GM12878 (cell line): ENCODE results near the gene NLN. TPM values are rescaled to one million over a fixed set of nuclear protein-coding genes. Genes with fewer than 3 reads are reported as not detected.
"Not testable (repeated sequence)": the region's sequence is repeated elsewhere in the genome, so short reads cannot be mapped to it uniquely, and the experiment has no call there.

ENCODE experiments used
- ATAC-seq: fragments of 200-7000 bp; cut with Tn5 transposase; 3 replicates; pipeline ENCODE4 v1.9.1; 2020; ENCODE audit warnings: mild to moderate bottlenecking, moderate library complexity
- BruUV-seq: library from RNA; stranded (reverse); fragments of 400-500 nt; replicated peaks from 2 replicates; lab custom pipeline; 2021; lab: Mats Ljungman, UMichigan
- CTCF ChIA-PET: fragments of 300-600 bp; sonication (Branson Sonifier 250); formaldehyde crosslinking; extraction: SDS; loops from one replicate; lab custom pipeline; 2021; ENCODE audit warnings: inconsistent platforms; lab: Yijun Ruan, JAX
- POLR2A ChIA-PET: fragments of 350-600 bp; formaldehyde crosslinking; extraction: SDS; loops from one replicate; lab custom pipeline; 2021; ENCODE audit warnings: inconsistent platforms; lab: Charles Lee
- RAD21 ChIA-PET: fragments of 300-600 bp; sonication (Branson Sonifier 250); formaldehyde crosslinking; loops from one replicate; lab custom pipeline; 2023; ENCODE audit warnings: antibody characterized with exemption; ENCODE audit not compliant: unreplicated experiment; lab: Charles Lee
- SMC1A ChIA-PET: fragments of 300-600 bp; sonication (Branson Sonifier 250); formaldehyde crosslinking; loops from one replicate; lab custom pipeline; 2023; ENCODE audit not compliant: unreplicated experiment, uncharacterized antibody; lab: Charles Lee
- DNase-seq: peaks from one replicate; pipeline ENCODE4 v3.0.0-alpha.2; 2011; ENCODE audit warnings: low read depth, low spot score
- FAIRE-seq: peaks from 3 replicates; lab custom pipeline; 2011; peaks lifted over from hg19 to GRCh38; lab: Jason Lieb, UNC
- H2AFZ ChIP-seq: 2 replicates; pipeline ENCODE4 v1.6.0; 2011; ENCODE audit warnings: low read depth, low read length, control low read depth; ENCODE audit not compliant: control insufficient read depth
- H3K27ac ChIP-seq: 2 replicates; pipeline ENCODE4 v1.5.1; 2011; ENCODE audit warnings: control low read depth; ENCODE audit not compliant: control insufficient read depth, insufficient read depth
- H3K27me3 ChIP-seq, 2 experiments: replicated peaks in 1 of 2; 2 replicates each; pipeline versions ENCODE4 v1.6.0 to v1.6.1; 2011; ENCODE audit warnings: low read length in 1 of 2; ENCODE audit not compliant: control insufficient read depth in 2 of 2, insufficient read depth in 2 of 2
- H3K36me3 ChIP-seq, 2 experiments: 2 replicates each; pipeline ENCODE4 v1.5.1; 2011; ENCODE audit warnings: low read length in 1 of 2; ENCODE audit not compliant: control insufficient read depth in 2 of 2, insufficient read depth in 2 of 2
- H3K4me1 ChIP-seq: 2 replicates; pipeline ENCODE4 v1.6.1; 2011; ENCODE audit warnings: mild to moderate bottlenecking, low read length, moderate library complexity, mixed read lengths; ENCODE audit not compliant: control insufficient read depth, insufficient read depth
- H3K4me2 ChIP-seq: 2 replicates; pipeline ENCODE4 v1.6.0; 2011; ENCODE audit warnings: control low read depth; ENCODE audit not compliant: control insufficient read depth, insufficient read depth
- H3K4me3 ChIP-seq: fragments of 200-600 bp; sonication (generic); 2 replicates; pipeline ENCODE4 v1.5.1; 2016
- H3K79me2 ChIP-seq: 2 replicates; pipeline ENCODE4 v1.6.0; 2011; ENCODE audit warnings: low read length; ENCODE audit not compliant: control insufficient read depth, insufficient read depth
- H3K9ac ChIP-seq: 2 replicates; pipeline ENCODE4 v1.8.0; 2011; ENCODE audit warnings: low read length, control low read depth, mixed read lengths; ENCODE audit not compliant: control insufficient read depth, insufficient read depth
- H3K9me3 ChIP-seq: replicated peaks from 3 replicates; pipeline ENCODE4 v1.5.1; 2011; ENCODE audit warnings: mild to moderate bottlenecking, low read length; ENCODE audit not compliant: control insufficient read depth, insufficient read depth
- H4K20me1 ChIP-seq: 2 replicates; pipeline ENCODE4 v1.6.0; 2011; ENCODE audit not compliant: control insufficient read depth, insufficient read depth
- ZZZ3 ChIP-seq: IDR thresholded peaks from 2 replicates; pipeline ENCODE4 v1.6.1; 2011; ENCODE audit warnings: low read depth; ENCODE audit not compliant: control insufficient read depth, insufficient read length
- WGBS: methylation state at CpG from one replicate; pipeline ENCODE4 v1.1.6; 2016; ENCODE audit warnings: low lambda C conversion rate; ENCODE audit not compliant: insufficient replicate concordance, insufficient coverage; ENCODE audit errors: missing lambda C conversion rate; 5-methylcytosine and 5-hydroxymethylcytosine counted together
- in situ Hi-C: fragments of 300-500 bp; cut with MboI; formaldehyde crosslinking; loops from 9 replicates; pipeline ENCODE4 v1.14.3; 2018; ENCODE audit warnings: mixed read lengths
- intact Hi-C: fragments of 100-400 bp; cut with micrococcal nuclease; formaldehyde crosslinking; loops from one replicate; pipeline ENCODE4 v1.14.2; 2022; ENCODE audit not compliant: unreplicated experiment
- polyA plus RNA-seq, 11 experiments: library from polyadenylated mRNA; depleted of rRNA in 4 of 11; unstranded in 6 of 11; stranded (reverse) in 5 of 11; fragments of >200 nt; fragmentation: Nextera tagmentation in 4 of 11; fragmentation: Illumina TruSeq in 1 of 11; extraction: Ambion mirVana in 4 of 11; extraction: Trizol in 1 of 11; gene quantifications; 1 replicate in 1 of 11; 2 replicates in 10 of 11; pipeline versions ENCODE4 v1.2.1 to v1.2.3, GENCODE V29; 2011 to 2016; ENCODE audit warnings: inconsistent platforms in 2 of 11, missing spikeins in 2 of 11, low read depth in 1 of 11
- total RNA-seq, 4 experiments: library from RNA; depleted of rRNA in 3 of 4; stranded (reverse); fragments of >200 nt in 3 of 4; fragmentation: Illumina TruSeq in 1 of 4; extraction: Trizol in 1 of 4; gene quantifications; 2 replicates each; pipeline versions ENCODE4 v1.2.1 to v1.2.3, GENCODE V29; 2013 to 2021
- TF ChIP-seq, protein P1 (sequence below): IDR thresholded peaks from 2 replicates; pipeline ENCODE4 v1.6.1; 2012; ENCODE audit warnings: improper control_type of control experiment, low read depth, low read length; ENCODE audit not compliant: insufficient replicate concordance
- TF ChIP-seq, protein P2 (sequence below): fragments of 450-650 bp; IDR thresholded peaks from 2 replicates; pipeline ENCODE4 v1.6.1; 2017; ENCODE audit warnings: mild to moderate bottlenecking, moderate library complexity

Gene NLN
- total and polyA plus RNA-seq, 10 of the 15 experiments (the other 5 are each of a cell fraction or from before 2014, with no cell fraction given), result 6.8 to 56.9 (median 33.3) TPM

DNA sequence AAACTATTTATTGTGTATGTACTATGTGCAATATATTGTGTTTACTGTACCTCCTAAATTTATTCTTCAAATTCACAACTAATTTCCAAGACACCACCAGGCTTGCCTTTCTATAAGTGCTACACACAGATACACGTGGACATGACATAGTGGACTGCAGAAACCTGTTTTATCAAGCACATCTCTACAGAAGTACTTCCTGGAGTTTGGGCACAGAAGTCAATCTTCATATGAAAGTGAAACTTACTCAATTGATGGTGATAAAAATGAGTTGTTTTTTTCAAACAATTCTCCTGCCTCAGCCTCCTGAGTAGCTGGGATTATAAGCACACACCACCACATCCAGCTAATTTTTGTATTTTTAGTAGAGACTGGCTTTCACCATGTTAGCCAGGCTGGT is 57.6 kb downstream of the NLN start (continued):
- TF ChIP-seq, protein P1, sequence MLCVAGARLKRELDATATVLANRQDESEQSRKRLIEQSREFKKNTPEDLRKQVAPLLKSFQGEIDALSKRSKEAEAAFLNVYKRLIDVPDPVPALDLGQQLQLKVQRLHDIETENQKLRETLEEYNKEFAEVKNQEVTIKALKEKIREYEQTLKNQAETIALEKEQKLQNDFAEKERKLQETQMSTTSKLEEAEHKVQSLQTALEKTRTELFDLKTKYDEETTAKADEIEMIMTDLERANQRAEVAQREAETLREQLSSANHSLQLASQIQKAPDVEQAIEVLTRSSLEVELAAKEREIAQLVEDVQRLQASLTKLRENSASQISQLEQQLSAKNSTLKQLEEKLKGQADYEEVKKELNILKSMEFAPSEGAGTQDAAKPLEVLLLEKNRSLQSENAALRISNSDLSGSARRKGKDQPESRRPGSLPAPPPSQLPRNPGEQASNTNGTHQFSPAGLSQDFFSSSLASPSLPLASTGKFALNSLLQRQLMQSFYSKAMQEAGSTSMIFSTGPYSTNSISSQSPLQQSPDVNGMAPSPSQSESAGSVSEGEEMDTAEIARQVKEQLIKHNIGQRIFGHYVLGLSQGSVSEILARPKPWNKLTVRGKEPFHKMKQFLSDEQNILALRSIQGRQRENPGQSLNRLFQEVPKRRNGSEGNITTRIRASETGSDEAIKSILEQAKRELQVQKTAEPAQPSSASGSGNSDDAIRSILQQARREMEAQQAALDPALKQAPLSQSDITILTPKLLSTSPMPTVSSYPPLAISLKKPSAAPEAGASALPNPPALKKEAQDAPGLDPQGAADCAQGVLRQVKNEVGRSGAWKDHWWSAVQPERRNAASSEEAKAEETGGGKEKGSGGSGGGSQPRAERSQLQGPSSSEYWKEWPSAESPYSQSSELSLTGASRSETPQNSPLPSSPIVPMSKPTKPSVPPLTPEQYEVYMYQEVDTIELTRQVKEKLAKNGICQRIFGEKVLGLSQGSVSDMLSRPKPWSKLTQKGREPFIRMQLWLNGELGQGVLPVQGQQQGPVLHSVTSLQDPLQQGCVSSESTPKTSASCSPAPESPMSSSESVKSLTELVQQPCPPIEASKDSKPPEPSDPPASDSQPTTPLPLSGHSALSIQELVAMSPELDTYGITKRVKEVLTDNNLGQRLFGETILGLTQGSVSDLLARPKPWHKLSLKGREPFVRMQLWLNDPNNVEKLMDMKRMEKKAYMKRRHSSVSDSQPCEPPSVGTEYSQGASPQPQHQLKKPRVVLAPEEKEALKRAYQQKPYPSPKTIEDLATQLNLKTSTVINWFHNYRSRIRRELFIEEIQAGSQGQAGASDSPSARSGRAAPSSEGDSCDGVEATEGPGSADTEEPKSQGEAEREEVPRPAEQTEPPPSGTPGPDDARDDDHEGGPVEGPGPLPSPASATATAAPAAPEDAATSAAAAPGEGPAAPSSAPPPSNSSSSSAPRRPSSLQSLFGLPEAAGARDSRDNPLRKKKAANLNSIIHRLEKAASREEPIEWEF, result no peak
- TF ChIP-seq, protein P2, sequence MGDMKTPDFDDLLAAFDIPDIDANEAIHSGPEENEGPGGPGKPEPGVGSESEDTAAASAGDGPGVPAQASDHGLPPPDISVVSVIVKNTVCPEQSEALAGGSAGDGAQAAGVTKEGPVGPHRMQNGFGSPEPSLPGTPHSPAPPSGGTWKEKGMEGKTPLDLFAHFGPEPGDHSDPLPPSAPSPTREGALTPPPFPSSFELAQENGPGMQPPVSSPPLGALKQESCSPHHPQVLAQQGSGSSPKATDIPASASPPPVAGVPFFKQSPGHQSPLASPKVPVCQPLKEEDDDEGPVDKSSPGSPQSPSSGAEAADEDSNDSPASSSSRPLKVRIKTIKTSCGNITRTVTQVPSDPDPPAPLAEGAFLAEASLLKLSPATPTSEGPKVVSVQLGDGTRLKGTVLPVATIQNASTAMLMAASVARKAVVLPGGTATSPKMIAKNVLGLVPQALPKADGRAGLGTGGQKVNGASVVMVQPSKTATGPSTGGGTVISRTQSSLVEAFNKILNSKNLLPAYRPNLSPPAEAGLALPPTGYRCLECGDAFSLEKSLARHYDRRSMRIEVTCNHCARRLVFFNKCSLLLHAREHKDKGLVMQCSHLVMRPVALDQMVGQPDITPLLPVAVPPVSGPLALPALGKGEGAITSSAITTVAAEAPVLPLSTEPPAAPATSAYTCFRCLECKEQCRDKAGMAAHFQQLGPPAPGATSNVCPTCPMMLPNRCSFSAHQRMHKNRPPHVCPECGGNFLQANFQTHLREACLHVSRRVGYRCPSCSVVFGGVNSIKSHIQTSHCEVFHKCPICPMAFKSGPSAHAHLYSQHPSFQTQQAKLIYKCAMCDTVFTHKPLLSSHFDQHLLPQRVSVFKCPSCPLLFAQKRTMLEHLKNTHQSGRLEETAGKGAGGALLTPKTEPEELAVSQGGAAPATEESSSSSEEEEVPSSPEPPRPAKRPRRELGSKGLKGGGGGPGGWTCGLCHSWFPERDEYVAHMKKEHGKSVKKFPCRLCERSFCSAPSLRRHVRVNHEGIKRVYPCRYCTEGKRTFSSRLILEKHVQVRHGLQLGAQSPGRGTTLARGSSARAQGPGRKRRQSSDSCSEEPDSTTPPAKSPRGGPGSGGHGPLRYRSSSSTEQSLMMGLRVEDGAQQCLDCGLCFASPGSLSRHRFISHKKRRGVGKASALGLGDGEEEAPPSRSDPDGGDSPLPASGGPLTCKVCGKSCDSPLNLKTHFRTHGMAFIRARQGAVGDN, result no peak
- no peak for TF ChIP-seq ZZZ3
- TF ChIP-seq, all 136 proteins: peak for 0

DNA sequence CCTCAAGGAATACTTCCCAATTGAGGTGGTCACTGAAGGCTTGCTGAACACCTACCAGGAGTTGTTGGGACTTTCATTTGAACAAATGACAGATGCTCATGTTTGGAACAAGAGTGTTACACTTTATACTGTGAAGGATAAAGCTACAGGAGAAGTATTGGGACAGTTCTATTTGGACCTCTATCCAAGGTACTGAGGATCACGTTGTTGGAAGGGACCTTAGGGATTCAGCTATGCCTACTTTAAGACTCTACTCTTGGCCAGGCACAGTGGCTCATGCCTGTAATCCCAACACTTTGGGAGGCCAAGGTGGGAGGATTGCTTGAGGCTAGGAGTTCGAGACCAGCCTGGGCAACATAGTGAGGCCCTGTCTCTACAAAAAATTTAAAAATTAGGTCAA is 66.3 kb downstream of the NLN start:
- FAIRE-seq, H3K9ac ChIP-seq, CTCF ChIA-PET: not testable (repeated sequence)

More for the DNA sequence above, 66.3 kb downstream of the NLN start:
- H4K20me1 ChIP-seq, H3K4me1 ChIP-seq, BruUV-seq, H3K36me3 ChIP-seq, DNase-seq, H3K27ac ChIP-seq, H2AFZ ChIP-seq, RAD21 ChIA-PET, H3K79me2 ChIP-seq, POLR2A ChIA-PET, intact Hi-C loops, H3K9me3 ChIP-seq, ATAC-seq, H3K4me3 ChIP-seq, SMC1A ChIA-PET, H3K27me3 ChIP-seq, in situ Hi-C loops, H3K4me2 ChIP-seq: not testable (repeated sequence)
- 97% methylated on average over 2 of the region's 2 CpGs for WGBS
